A673 (cell line): Measurements from ENCODE around the gene CCDC183.

Experiments
- EZH2 ChIP-seq: fragments of 200-600 bp; sonication (generic); IDR thresholded peaks from 2 replicates; pipeline ENCODE4 v1.6.1; 2017; ENCODE audit warnings: borderline replicate concordance, low read depth, mild to moderate bottlenecking, mixed read lengths, antibody characterized with exemption, low read length; ENCODE audit not compliant: poor library complexity, severe bottlenecking
- TF ChIP-seq, protein P1 (sequence below): fragments of 300-800, 200-600 bp; sonication (generic); conservative IDR thresholded peaks from 2 replicates; pipeline ENCODE4 v1.5.1; 2017; ENCODE audit warnings: low read depth, mild to moderate bottlenecking, antibody characterized with exemption, low read length, moderate library complexity, mixed read lengths

DNA sequence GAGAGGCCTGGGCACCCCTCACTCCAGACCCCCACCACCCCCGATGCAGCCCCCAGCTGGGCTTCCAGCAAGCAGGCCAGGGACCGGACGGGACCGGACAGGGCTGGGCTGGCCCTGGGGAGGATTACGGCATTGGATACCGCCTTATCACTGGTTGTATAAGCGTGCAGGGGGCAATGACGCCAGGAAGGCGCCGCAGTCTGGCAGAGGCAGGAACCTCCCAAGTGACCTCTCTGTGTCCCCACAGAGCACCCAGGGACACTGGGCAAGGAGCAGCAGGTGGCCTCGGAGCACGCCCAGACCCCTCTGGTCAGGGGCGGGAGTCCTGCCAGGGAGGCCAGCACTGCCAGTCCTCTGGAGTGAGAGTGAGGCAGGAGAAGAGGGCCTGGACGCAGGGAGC, 31.1 kb upstream of the CCDC183 start:
- TF ChIP-seq, protein P1, sequence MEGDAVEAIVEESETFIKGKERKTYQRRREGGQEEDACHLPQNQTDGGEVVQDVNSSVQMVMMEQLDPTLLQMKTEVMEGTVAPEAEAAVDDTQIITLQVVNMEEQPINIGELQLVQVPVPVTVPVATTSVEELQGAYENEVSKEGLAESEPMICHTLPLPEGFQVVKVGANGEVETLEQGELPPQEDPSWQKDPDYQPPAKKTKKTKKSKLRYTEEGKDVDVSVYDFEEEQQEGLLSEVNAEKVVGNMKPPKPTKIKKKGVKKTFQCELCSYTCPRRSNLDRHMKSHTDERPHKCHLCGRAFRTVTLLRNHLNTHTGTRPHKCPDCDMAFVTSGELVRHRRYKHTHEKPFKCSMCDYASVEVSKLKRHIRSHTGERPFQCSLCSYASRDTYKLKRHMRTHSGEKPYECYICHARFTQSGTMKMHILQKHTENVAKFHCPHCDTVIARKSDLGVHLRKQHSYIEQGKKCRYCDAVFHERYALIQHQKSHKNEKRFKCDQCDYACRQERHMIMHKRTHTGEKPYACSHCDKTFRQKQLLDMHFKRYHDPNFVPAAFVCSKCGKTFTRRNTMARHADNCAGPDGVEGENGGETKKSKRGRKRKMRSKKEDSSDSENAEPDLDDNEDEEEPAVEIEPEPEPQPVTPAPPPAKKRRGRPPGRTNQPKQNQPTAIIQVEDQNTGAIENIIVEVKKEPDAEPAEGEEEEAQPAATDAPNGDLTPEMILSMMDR = no peak
- TF ChIP-seq EZH2 = no peak
